ENCODE measurements around the gene NPTN.

Gene NPTN

DNA sequence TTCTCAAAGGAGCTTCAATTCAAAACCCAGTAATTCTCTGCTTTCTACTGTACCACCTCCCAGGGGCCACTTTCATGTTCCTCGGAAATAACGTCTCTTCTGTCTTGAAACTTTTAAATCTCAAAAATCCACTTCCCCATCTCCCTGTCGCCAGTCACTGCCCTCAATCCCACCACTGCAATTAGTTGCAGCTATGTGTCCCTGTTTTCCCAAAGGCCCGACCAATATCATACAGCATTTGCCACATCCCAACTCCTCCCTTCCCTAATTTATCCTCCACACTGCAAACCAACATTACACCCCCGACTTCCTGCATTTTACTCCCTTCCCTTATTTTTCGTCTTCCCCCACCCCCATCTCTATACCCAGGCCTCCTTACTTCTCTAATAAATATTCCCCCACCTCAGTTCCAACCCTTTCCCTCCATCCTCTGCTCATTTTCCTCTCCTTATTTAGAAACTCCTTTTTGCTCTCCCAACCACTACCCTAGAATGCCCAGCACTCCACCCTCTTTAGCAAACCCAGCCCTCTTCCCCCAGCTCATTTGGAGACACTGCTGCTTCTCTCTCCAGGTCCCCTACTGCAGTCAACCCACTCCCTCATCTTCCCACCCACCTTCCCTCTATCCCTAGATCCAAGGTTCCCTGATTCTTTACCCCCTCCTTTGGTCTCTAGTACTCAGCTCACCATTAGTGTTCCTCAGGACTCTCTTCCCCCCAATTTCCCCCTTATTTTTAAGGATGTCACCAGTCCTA is 1.1 kb downstream of the NPTN start:
- DNase-seq, result no peak

DNA sequence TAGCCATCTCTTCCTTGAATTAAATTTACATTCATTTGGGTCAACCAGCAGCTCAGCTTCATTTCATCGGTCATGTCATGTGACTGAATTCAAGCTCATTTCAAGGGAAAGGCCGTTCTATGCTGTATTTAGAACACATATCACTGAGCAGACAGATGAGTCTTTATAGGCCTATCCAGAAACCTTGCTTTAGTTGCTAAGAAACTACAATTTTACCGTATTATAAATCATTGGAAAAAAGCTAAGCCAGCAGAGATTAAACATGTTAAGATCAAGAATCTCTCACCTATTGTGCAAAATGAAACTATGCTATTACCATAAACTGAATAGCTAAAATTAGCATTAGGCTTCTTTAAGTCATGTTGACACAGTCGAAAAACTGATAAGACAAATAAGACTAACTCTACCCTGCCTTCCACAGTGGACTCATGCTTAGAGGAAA is 2.2 kb downstream of the NPTN start:
- DNase-seq, result no peak

DNA sequence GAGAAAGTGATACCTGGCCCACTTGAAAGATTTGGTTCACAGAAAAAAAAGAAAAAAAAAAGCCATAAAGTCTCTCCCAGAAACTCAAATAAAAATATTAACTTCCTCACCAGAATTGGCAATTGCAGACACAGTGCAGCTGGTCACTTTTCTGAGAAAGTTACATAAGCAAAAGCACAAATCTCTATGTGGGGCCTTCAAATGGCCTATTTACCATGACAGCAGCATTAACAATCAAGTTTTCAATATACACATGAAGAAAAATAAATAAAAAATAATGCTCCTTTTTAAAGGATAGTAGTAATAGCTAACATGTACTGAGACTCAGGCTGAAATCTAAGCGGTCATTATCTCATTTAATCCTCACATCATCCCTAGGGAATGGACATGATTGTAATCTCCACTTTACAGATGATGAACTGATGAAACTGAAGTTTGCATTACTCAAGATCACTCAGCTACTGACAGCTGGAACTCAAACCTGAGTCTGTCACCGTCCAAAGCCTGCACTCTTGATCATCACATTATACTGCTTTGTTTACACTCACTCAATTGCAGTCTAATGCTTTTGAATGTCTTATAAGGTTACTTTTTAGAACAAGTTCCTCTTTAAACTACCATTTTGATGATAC is 3.3 kb downstream of the NPTN start:
- no peak for DNase-seq

DNA sequence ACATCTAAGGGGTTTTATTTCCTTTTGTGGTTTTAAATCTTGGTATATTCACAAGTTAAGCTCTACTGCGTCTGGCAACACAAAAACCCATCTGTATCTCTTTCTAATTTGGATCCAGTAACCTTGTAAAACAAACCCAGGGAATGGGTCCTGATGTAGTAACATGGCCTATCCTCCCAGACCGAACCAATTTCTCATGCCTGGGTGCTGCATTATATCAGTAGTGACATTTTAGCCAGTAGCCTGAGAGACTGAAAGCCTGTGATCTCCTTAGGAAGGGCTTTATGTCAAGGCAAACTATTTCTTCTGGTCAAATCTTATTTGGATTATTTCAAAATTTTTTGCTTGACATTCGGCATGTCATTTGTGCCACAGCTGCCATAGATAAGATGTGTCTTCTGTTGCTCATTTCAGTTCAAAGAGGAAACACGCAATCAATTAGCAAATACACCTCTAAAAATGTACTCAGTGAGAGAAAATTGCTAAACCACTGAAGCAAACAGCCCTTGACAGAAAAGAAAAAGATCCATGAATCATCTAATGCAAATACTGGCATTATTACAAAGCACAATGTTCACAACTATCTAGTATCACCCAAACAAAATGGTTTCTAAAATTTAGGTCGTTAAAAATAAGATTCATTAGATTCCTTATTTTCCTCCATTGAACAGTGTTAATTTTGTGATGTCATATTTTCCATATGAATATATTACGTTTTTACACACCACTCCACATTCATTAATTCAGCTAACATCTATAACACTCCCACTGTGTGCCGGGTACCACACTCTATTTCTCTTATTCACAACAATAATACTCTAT is 4.0 kb downstream of the NPTN start:
- DNase-seq, result no peak

DNA sequence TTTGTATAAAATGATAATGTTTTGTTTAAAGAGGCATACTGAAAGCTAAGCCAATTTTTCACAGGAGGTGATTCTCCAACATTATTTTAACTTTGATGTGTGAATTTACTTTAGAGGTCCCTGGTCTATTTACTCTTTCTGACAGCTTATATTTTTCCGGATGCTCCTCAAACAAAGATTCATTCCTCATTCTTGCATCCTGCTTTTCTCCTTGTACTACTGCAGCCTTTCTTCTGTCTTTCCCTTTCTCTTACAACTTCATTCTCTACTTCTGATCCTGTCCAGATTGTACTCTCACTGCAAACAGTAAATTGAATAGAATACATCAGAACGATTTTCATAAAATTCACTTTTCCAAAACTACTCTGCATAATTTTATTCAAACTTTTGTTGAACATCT is 5.1 kb downstream of the NPTN start:
- DNase-seq, result no peak

DNA sequence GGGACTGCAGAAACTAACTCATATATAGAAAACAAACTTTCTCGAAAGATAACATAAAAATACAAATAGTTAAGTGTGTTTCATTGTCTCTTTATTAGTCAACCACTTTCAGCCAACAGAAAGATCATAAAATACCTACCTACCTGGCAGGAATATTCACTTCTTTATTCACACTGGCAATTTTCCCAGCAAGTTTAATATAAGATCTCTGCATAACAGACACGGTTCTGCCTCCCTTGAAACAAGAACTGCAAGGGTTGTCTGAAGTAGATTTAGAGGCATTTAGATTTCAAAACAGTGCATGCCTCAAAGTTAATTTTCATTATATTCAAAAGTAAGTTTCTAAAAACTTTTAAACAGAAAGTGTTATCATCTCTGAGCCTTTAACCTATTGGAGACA is 7.1 kb downstream of the NPTN start:
- DNase-seq, result no peak

DNA sequence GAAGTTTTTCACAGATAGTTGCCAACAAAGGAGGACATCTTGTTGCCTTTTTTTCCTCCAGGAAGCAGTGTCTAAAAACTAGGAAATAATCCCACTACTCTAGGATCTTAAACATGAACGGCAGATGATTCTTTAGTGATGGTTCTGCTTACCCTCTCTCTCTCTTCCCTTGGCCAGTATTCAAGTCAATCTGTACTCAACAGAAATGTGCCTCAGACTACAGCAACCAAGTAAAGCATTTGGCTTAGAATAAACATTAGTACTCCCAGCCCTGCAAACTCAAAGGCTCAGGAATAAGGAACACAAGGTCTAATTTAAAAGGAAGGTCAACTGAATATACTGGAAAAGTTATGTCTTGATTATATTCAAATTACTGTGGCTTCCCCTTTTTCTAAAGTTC is 8.7 kb downstream of the NPTN start:
- no peak for DNase-seq

DNA sequence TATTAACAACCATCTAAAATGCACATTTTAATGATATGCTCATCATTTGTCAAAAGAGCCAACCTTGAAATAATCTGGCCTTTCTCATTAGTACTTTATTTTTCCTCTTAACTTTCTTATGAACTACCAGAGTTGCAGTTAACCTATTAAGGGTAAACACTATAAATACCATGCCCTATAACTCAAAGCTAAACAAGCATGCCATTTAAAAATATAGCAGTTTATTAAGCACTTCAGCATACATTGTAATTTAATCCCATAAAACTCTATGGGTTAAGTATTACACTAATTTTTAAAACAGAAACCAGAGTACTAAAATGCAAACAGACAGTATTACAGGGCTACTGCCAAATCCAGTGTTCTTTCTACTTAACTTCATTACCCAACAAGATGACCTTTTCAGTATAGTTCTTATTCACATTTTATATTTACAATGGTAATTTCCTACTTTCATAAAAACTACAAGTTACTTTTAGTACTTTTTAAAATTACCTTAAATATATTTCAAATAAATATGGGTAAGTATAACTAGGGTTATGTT is 11.8 kb downstream of the NPTN start:
- DNase-seq, result no peak

DNA sequence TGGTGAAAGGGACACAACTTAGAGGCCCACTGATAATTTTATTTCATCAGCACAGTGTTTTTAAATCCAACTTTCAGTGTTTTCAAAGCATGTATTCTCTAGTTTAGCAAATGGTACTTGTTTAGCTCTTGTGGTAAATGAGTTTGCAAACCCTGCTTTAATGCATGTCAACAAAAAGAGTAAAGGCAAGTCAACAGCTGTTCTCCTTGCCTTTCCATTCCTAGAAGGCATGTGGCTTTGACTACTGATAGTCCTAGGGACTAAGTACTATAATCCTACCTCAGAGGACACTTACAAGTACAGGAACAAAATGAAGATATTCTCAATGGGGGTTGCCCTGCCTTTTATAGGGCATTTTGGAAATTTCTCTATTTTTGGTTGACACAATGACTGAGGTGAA is 13.1 kb downstream of the NPTN start:
- DNase-seq, result no peak

DNA sequence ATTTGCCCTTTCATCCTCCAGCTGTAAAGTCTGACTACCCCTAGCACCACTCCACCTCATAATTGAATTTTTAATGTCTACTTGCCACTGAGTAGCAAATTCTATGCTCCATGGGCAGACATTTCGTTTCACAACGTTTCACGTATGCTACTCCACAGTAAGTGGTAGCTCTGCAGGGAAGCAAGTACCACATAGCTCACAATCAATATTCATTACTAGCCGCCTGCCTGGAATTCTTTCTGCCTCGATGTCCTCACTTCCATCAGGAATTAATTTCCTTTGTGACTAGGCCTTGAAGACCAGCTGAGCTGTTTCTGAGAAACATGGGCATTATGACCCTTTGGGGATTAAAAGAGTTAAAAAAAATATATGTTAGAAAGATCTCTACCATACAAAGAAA is 15.3 kb downstream of the NPTN start:
- no peak for DNase-seq

DNA sequence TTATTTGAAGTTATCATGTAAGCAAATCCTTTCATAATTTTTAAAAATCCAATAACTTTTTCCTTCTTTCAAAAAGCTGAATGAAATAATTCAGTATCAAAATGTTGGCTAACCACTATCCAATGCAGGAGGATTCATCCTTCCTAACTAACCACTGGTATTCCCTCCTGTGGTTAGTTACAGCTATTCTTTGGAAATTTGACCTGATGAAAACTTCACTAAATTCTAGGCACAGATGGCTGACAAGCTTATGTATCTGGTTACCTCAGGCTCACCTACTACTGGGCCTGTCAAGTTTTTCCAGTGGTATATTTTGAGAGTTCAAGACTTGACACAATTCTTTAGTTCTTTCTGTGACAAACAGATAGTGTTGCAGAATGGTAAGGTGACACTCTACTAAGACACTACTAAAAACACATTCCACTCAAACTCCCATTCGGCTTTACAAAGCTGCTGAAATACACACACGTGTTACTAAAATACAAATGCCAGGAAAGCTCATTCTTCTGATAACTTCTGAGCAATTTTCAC is 15.8 kb downstream of the NPTN start:
- no peak for DNase-seq

DNA sequence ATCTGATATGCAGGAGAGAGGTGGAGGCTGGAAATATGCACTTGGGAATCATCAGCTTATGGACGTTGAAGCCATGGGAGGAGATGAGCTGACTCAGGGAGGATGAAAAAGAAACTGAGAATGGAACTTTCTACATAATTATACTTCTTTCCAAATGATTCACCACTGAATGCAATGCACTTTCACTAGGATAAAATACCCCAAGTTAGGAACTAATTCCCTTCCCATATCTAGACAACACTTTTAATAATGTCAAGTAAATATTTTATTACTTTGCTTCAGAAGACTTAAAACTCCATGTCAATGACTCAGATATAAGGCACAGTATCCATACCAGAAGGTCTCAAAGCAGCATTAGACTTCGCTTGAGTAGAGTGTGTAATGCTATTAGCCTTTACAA is 24.2 kb downstream of the NPTN start:
- DNase-seq, result no peak

DNA sequence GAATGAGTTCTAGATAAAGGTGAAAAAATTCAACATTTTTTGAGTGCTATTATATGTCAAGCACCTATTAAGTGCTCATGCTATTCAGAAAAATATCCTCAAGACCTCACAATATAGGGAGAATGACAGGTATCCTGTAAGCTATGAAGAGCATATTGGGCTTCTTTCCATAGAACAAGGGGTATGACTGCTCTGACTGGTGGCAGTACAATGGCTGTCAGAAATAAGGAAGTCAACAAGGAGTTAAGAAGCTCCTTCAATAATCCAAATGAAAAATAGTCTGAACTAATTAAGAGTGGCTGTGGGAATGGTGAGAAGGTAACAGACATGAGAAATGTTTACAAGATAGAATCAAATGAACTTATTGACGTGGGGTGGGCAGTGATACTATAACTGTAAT is 24.7 kb downstream of the NPTN start:
- no peak for DNase-seq

DNA sequence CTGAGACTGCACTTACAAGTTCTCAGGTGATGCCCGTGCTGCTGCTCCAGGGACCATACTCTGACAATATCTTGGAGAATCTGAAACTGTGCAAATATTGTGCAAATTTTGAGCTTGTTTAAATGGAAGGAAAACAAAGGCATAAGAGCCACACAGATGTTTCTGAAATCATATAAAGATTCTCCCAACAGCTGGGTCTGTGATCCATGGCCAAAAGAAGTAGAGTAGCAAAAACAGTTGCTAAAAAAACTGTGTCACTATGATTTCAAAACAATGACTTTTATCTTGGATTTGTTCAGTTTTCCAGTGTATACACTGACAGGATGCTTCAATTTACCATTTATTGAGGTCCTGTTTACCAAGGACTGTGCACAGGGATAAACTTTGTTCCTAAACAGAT is 25.3 kb downstream of the NPTN start:
- DNase-seq, result no peak

DNA sequence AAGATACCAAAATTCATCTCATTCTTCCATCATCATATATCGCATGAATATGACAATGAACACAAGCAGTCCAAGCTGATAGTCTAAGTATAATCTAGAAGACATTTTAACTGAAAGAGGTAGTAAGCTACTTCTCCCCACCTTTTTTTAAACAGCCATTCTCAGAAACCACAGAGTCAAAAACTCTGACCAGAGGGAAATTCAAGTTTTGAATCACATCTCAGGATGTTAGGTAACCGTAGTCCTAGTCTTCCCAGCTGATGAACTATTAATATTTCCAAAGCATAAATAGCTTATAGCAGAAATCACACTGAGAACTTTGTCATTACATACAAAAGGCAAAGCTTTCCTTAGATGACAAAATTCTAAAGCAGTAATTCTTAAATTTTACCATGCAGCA is 25.8 kb downstream of the NPTN start:
- no peak for DNase-seq

DNA sequence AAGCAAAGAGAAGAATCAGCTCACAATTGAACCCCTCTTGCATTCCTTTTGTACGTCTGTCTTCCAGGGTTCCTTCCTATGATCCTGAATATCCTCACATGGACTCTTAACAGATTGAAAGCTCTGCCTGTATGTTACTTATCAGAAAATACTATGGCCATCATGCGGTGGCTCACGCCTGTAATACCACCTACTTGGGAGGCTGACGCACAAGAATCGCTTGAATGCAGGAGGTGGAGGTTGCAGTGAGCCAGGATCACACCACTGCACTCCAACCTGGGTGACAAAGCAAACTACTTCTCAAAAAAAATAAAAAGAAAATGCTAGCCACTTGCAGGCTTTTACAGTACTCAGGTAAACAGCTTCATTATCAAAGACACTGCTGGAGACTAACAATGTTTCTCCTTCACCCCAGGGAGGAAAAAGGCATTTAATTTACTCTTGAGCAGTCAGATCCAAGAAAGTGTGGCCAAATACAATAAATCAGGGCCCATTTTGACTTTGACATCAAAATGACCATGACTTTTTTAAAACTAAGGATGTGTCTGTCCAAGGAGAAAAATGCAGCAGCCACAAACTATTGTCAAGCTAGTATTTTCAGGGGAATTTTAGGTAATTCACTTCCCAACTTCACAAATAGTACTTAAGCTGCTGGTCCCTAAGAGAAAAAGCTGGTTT is 27.3 kb downstream of the NPTN start:
- no peak for DNase-seq

DNA sequence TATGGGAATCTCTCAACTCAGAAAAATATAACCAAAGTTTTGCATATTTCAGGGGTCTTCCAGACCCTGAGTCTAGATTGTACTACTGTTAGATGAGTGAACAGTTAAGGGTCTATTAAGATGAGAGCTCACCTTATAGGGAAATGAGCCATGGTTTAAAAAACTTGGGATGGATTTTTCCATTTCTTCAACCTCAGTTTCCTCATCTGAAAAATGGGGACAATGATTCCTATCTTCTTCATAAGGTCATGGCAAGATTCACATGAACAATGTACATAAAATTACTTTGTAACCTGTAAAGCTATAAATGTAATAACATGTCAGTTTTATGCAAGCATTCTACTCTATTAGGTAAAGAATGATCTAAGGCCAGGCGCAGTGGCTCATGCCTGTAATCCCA is 28.7 kb downstream of the NPTN start:
- DNase-seq, result no peak

DNA sequence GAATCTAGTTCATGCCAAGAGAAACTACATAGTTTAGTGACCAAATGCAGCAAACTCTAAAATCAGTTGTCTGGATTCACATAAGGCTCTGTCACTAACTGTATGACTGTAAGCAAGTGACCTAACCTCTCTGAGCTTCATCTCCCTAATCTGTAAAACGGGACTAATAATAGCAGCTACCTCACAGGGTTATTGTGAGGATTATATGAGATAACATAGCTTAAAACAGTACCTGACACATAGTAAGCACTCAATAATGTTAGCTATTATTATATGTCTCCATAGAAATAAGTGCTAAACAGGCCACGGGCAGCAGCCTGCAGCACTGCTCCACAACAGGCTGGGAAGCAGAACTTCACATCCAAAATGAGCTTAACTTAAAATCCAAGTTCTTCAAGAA is 30.2 kb downstream of the NPTN start:
- DNase-seq, result no peak

DNA sequence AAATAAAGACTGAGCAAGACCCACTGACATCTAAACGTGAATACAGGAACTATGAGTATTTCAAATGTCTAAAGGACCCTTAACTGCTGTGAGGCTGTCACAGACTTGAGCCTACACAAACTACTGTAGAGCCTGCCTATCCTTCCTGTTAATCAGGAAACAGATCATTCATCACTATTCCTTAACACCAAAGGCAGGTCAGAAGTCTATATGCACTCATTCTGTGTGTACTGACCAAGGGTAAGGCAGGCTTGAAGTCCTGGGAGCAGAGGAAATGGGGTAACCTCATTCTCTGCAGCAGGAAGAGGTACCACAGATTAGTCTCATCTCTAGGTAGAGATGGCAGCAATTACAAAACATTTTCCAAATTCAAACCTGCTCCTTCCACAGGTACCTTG is 30.7 kb downstream of the NPTN start:
- DNase-seq, result no peak

DNA sequence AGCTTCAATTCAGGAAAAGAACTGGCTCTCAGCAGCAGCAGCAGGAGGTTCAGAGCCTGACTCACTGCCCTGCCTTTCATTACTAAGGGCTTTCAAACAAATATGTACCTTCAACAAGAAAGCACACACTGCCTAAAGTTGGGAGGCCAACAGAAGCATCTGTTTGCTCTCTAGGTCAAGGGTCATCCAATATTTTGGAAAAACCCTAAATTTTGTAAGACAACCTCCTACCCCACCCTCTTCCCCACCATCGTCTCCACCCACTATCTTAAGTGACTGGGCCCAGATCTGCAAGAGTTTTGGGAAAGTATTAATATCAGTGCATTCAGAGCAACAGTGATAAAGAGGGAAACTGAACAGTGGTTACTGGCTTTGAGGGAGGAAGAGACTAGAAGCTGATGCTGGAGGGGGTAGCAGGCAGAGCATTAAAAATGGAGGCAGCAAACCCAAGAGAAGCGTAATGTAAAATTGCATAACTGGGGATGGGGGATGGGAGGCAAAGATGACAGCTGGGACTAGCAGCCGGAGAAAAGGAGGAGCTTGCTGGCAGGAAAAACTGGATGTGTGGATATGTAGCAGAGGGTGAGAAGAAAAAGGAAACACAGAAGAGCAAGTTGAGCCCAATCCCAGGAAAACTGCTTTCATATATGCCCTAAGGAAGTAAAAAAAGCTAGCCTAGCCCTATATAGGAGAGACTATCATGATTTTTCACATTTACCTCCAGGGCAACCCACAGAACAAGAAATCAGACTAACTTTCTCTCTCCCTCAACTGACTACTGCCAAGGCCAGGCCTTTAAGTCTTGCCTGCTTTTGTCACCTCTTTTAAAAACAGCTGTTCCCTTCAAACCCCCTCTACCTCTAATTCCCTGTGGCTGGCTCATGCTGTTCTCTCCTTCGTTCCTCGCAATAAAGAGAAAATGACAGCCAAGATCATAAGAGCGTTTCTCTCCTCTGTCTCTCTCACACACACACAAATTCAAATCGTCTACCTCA is 31.4 kb downstream of the NPTN start:
- DNase-seq, result no peak
